HG02885 (cell line): ENCODE data around the gene C1orf141.
"Not testable (repeated sequence)": the region's sequence is repeated elsewhere in the genome, so short reads cannot be mapped to it uniquely, and the experiment has no call there.

Experiments
- ATAC-seq: cut with Tn5 transposase; IDR thresholded peaks from one replicate; pipeline ENCODE4 v1.9.1; 2021; ENCODE audit warnings: mild to moderate bottlenecking; ENCODE audit not compliant: unreplicated experiment, poor library complexity

The C1orf141 gene

DNA sequence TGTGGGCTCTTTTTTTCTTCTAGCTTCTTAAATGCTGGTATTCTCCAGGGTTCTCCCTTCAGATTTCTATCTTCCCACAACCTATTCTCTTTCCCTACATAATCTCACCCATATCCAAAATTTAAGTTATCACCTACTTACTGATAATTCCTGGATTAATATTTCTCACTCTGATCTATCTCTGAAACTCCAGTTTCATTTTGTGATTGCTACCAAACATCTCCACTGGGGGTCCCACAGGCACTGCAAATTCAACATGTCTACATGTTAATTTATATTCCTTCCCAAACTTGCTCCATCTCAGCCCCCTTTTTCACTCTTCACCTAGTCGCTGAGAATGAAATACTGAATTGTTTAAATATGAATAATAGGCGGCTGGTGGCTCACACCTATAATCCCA, 9.9 kb upstream of the C1orf141 start:
- no peak for ATAC-seq

DNA sequence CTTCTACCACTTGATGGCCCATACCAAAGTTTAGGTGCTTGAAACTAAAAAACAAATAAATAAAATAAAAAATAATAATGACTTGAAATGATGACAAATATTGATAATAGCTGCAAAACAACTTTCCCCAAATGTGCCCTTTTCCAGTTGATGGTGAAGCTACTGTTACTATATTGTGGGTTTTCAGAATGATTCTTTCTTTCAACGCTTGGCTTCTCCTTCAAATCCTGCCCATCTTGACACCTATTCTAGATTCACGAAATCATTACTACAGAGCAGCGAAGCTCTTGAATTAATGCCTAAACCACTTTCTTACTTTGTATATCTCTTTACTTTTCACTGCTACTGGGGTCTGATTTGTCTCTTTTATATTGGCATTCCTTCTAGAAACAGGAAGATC, 9.2 kb upstream of the C1orf141 start:
- ATAC-seq: no peak

DNA sequence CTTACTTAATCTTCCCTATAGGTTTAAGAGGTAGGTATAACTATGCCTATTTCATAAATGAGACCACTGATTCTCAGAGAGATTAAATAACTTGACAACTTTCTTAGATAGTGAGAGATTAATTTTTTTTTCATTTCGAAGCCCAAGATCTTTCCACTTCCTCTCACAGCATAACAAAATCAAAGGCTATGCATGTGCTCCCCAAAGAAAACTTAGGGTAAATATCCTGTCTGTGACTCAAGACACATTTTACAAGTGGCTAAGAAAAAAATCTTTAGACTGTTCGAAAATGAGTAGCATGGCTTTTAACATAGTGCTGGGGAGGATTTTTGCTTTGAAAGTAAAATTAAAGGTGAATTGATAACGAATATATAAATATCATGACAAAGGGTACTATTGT, 8.2 kb upstream of the C1orf141 start:
- ATAC-seq: no peak

DNA sequence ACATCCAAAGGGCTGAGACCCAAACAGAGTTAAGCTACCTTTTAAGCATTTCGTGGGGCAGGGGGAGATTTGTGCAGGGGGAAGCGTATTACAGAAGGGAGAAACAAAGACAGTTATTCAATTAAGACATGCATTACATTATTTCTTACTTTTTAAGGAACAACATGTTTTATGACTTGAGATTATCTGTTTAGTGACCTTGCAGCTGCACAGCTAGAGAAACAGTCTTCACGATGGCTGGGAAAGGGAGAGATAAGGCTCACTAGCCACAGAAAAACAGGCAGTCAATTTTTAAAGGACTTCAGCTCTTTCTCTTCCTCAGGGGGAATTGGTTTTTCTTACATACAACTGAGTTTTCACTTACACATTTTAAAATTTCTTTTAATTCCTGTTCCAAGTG, 7.1 kb upstream of the C1orf141 start:
- not testable (repeated sequence) for ATAC-seq

DNA sequence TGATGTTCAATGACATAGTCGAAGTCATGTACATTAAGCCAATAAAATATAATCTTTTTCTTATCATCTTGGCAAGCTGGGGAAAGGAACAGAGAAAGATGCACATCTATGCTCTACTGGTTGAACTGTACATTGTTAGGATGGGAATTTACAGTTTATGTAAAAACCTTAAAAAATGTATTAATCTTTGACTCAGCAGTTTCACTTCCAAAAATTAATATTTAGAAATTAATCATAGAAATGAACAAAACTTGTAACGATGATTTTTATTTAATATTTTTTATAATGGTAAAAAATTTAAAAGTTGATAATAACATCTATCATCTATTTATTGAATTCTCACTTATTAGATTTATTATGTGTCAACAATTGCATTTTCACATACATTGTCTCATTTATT, 5.7 kb upstream of the C1orf141 start:
- no peak for ATAC-seq

DNA sequence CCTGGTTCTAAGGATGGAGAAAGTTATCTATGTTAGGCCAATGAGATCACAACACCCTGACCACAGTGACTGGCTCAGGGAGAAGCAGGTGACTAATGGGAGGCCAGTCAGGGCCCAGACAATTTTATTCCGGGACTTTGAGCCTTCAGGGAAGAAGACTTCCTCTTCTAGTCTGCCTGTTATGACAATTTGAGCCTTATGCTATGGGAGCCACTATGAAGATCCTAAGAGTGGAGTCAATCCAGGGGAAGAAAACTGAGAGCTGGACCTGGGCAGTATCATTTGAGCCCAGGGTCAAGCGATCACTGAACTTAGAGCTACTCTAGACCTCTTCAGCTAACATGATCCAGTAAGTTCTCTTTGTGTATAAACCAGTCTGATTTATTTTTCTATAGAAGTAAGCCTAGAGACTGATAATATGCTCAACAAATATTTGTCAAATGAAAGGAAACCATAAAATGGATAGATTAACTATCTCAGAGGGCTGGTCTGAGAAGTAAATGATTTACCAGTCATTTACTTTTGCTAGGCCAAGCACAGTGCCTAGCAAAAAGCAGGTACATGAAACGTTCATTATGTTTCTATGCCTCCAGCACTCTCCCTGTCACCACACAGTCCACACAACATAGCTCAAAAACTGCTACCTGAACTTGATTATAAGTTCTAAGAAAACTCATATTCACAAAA, 4.2 kb upstream of the C1orf141 start:
- ATAC-seq: no peak

DNA sequence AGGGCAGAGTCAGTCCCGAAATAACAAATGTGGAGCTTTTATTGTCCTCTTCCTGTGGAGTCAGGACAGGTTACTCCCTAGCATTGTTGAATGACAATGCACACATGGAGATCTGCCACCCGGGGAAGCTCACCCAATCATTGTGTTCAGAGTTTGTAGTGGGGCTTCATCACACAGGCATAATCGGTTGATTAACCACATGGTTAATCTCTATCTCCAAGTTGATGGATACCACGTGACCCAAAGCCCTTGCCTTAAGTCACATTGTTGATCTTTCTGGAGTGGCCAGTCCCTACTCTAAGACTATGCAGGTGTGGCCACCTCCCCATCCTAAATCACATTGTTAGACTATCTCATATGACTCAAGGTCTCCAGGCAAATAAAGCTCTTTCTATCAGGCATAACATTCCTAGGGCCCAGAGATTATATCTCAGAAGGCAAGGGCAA, 2.6 kb upstream of the C1orf141 start:
- ATAC-seq: no peak

DNA sequence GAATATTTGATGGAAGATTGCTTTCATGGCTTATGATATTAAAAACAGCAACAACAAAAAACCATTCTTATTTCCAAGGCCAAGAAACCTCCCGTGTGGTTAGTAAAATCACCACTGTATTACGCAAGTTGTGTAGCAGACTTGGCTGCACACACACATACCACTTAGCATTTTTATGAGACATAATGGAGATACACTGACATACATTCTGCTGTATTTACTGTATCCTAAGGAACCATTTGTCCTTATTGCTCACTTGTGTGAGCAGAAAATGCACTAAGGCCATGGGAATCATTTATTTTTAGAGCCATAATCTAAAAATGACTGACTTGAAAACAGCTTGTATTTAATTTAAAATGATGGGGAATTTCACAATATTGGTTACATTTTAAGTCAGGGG, 584 bp upstream of the C1orf141 start:
- no peak for ATAC-seq

DNA sequence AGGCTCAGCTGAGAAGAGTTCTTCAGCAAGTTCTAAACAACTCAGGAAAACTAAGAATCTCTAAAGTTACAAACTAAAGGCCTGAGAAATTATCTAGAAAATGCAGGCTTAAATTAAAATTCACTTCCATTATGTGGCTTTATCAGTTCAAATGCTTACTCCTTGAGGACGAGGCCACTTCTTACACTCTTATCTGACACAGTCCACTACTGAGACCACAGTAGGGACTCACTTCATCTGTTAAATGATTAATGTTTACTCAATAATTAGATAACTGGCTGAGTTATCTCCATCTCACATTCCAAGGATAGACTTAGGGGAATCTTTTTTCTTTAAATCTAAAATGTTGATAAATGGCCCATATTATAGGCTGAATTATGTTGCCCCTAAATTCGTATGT, 1.6 kb downstream of the C1orf141 start:
- ATAC-seq: no peak

DNA sequence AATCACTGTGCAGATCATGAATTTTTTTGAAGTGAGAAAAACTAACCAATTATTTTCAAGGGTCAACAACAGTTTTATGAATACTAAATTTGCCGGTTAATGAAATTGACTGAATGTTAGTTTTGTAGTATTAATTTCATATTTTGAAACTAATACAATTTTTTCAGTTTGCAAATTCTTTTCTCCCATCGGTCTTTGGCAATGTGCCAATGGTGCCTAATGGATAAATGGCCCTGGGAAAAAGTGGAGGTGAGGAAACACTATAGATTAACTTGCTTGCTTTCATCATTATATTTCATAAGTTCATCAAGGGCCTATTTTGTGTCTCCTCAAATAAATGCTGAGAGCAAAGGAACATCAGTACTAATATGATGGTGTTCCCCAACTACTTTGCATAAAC, 4.1 kb downstream of the C1orf141 start:
- no peak for ATAC-seq

DNA sequence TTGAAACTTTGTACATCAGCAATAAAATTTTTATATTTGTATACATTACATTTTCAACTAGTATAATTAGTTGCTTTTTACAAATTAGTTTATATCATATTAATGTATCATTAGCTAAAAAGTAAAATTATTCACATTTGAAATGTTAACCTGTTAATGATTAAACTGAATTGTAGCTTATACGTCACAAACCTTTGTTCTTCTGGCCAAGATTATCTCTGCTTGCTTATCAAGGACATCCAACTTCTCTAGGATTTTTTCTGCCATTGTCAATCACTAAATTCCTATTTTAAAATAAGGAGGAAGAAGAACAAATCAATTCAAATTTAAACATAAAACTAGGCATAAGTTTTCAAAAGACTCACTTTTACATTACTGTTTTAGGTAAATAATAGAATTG, 7.8 kb downstream of the C1orf141 start:
- no peak for ATAC-seq

DNA sequence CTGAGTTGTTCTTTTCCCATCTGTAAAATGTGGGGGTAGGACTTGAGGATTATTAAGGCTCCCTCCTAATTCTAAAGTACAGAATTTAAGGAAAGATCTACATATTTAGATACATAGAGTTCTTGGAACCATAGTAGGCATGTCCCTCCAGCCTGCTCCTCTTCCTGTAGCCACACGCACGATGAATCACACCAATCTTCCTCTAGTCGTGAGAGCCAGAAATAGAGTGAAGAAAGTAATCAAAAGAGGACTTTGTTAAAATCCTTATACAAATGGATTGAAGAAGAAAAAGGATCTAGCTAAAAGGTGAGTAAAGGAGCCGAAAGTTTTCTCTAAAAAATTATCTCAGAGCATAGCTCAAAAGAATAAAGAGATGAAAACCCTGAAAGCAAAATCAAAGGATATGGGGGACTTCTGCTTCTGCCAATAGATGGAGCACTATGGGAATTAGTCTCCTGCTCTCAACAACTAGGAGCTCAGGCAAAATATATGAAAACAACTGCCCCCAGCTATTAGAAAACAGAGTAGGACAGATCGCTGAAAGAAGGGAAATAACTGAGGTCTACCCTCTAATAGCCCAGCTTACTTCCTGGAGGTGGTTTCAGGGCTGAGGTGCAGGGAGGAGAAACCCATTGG, 8.5 kb downstream of the C1orf141 start:
- no peak for ATAC-seq

DNA sequence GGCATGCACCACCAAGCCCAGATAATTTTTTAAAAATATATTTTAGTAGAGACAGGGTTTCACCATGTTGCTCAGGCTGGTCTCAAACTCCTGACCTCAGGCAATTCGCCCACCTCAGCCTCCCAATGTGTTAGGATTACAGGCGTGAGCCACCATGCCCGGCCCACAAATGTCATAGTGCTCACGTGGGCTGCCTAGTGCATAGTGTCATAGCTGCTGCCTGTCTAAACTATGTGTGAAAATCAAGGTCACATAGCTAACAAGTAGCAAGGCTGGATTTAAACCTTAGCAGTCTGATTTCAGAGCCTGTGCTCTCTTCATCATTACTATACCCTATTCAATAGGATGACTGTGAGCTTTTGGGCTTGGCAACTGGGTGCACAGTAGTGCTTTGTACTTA, 10.3 kb downstream of the C1orf141 start:
- no peak for ATAC-seq

DNA sequence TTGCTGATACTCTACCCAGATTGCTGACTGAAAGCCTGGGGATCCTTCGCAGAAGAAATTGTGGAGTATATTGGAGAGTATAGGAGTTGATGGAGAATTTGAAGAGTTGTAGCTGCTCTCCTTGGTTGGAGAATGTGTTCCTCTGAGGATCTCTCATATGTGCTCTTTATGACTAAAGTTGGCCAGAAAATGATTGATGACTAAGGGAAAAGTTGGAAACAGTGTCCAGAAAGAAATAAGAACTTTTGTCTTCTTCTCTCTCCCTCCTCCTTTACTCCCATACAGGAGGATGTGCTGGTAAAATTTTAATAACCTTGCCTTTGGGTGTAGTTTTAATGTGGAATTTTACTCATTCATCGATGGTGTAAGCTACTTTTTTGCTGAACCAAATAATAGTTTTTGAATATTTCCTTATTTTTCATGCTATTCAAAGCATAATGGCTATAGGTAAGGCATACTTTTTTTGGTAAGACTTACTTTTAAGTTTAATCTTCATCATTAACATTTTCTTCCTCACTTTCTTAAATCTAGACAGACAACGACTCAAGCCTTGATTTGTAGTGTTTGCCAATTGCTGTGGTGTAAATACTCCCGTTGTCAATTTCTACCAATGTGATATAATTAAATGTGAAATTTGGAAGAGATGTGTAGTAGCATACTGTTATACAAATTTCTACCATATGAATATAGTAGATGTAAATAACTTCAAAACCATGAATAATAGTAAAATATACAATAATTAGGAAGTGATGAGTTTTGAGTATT, 13.7 kb downstream of the C1orf141 start:
- no peak for ATAC-seq

DNA sequence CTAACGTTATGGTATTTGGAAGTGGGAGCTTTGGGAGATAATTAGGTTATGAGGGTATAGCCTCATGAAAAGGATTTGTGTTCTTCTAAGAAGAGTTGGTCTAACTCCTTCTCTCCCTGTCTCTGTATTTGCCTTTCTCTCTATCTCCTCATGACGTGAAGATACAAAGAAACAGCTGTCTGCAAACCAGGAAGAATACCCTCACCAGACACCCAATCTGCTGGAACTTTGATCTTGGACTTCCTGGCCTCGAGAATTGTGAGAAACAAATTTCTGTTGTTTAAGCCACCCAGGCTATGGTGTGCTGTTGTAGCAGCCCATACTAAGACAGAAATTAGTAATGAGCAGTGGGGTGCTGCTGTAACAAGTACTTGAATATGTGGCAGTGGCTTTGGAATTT, 16.1 kb downstream of the C1orf141 start:
- ATAC-seq: no peak

DNA sequence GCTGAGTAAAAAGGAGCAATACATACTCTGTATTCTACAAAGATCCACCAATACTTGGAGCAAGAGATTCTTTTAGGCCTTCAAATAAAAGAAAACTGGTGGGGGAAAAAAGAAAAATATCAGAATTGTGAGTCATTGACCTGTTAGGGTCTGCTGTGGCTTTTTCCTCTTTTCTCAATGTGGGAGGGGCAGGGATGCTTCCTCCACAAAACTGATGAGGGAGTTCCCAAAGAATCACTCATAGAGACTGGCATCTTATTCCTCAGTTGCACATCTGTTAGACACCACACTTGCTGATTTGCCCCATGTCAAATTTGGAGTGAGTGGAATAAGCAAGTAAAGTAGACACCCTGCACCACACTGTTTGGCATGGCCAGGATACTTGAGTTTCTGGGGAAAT, 16.6 kb downstream of the C1orf141 start:
- ATAC-seq: no peak

DNA sequence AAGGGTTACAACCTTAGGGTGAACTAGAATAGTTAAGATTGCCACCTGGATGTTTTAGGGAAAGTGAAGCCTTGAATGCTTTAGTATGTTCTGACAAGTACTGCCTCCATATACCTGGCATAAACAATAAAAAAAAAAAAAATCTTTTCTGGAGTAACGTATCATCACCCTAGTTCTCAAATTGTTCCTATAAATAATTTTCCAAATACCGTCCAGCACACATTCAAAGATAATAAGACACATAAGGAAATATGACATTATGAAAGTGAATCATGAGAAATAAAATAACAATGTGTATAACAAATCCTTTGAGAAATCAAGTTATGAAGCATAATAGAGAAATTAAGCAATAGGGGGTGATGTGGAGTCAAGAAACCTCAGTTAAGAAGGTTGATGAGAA, 20.6 kb downstream of the C1orf141 start:
- no peak for ATAC-seq

DNA sequence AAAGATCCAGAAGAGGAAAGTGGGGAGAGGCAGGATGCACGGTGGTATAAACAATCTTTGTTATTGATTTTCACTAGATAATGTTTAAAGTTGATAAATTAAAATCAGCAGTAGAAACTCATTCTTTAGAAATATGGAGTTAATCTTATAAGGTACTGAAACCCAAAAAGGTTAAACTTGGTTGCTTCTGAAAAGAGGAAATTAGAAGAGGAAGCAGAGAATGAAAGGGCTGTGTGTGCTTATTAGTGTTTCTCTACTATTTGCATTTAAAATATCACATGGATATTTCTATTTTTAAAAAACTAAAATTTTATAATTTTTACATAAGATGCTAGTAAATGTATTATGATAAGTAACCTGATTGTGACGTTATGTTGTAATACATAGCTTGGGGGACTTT, 24.4 kb downstream of the C1orf141 start:
- peak; percentile 51 for ATAC-seq

DNA sequence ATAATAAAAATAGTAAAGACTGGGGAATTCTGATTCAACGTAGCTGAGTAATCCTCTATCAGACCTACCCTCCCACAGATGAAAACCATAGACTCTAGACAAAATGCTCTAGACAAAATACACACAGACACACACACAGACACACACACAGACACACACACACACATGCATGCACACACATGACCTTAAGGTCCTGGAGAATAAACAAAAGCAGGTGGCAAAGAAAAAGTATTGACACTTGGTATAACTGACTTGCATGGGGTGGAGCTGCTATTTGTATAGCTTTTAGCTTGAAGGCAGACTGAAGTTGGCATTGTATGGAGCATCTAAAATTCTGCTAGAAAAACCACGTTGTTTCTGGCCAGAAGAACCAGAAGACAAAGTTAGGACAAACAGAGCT, 29.3 kb downstream of the C1orf141 start:
- ATAC-seq: no peak

DNA sequence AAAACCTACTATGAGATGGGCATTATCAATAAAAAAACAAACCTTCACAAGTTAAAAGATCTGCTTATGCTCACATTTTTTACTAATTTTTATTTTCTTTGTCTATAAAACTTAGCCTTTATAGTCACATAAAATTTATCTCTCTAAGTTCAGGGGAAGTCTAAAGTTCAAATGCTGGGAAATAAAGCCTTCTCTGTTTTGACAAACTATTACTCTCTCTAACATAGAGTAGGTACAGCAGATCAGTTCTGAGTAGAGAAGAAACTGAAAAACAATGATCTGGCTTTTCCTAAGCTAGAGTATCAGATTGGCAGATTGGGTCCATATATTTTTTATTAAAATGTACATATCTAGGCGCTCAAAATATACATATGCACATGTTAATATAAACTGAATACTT, 31.2 kb downstream of the C1orf141 start:
- no peak for ATAC-seq

DNA sequence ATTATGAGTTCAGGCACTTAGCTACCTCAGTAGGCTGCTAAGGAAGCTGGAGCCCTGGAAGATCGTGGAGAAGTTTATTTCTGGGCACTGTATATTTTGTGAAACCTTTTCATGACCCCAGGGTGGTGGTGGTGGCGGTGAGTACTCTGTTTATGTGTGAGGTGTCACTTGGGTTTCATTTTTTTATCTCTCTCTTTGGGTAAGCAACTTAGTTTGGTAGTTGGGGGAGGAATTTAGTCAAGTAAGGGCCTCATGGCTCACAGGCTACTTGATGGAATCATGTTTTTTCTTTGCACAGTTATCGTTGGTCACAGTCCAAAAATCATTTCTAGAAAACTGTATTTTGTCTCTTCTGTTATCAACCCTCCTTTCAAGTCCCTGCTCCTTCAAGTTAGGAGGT, 33.9 kb downstream of the C1orf141 start:
- ATAC-seq: no peak

DNA sequence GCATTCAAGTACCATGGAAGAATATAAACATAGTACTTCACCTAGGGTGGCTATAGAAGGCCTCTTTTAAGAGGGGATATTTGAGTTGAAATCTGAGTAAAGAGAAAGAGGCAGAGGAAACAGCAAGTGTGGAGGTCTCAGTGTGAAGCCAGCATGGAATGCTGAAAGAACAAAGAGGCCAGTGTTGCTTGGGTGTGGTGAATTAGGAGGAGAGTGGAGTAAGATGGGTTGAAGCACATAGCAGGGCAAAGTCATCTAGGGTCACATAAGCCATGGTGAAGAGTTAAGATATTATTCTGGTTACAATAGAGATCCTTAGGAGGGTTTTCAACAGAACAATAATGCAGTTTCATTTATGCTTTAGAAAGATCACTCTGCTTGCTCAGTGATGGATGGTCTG, 37.5 kb downstream of the C1orf141 start:
- no peak for ATAC-seq
